D721Med (cell line): ENCODE measurements around the gene SRPX.

Experiments
- DNase-seq: peaks from one replicate; pipeline ENCODE4 v3.0.0; 2011; ENCODE audit warnings: low spot score; ENCODE audit not compliant: insufficient read length
- FAIRE-seq: peaks from 2 replicates; lab custom pipeline; 2011; peaks lifted over from hg19 to GRCh38; lab: Jason Lieb, UNC
- CTCF ChIP-seq: IDR thresholded peaks from 2 replicates; pipeline ENCODE4 v1.5.1; 2012; ENCODE audit warnings: mild to moderate bottlenecking, control low read depth; ENCODE audit not compliant: insufficient read depth; ENCODE audit errors: missing control alignments

The SRPX gene

GRCh38 chrX:38124000-38124399 lies 96.7 kb downstream of the SRPX start:
- FAIRE-seq: peak; percentile 61
- TF ChIP-seq CTCF: no peak
- DNase-seq: no peak

- DNase-seq (no peak), FAIRE-seq (no peak)
- no peak for TF ChIP-seq CTCF
Observed at GRCh38 chrX:38117485-38117884, 103.2 kb downstream of the SRPX start.

GRCh38 chrX:38116706-38117105 lies 104.0 kb downstream of the SRPX start:
- DNase-seq (no peak), FAIRE-seq (no peak)
- TF ChIP-seq CTCF: no peak

GRCh38 chrX:38112566-38112965 lies 108.1 kb downstream of the SRPX start:
- DNase-seq (no peak), FAIRE-seq (no peak)
- TF ChIP-seq CTCF: no peak

- DNase-seq: no peak
- no peak for FAIRE-seq
- no peak for TF ChIP-seq CTCF
Observed at GRCh38 chrX:38111196-38111595, 109.5 kb downstream of the SRPX start.

GRCh38 chrX:38110231-38110630 lies 110.4 kb downstream of the SRPX start:
- FAIRE-seq (no peak), DNase-seq (no peak)
- TF ChIP-seq CTCF: no peak

GRCh38 chrX:38109042-38109898 lies 111.4 kb downstream of the SRPX start:
- TF ChIP-seq CTCF: no peak
- no peak for FAIRE-seq
- DNase-seq: no peak
